ENCODE measurements around the gene PMFBP1. TPM values are rescaled to one million over a fixed set of nuclear protein-coding genes. Genes with fewer than 3 reads are reported as not detected.

The PMFBP1 gene
- total RNA-seq, 1 experiment from 2014 or later, result 2.7 TPM

- H3K4me3 Mint-ChIP-seq, result no peak overlapping the region
- Histone ChIP-seq H2BK5ac (ENCODE audit: insufficient read length, low read length) (no peak overlapping the region), H3K23ac (ENCODE audit: insufficient read length, low read depth, low read length) (no peak overlapping the region), H3K79me2 (ENCODE audit: insufficient read depth, low read length) (no peaks in the 10 kb centered on the region), H4K8ac (replicated peaks; ENCODE audit: insufficient read length, low read depth, low read length) (no peak overlapping the region), H4K20me1 (ENCODE audit: control insufficient read depth, insufficient read depth, insufficient read length) (no peaks in the 10 kb centered on the region), H3K23me2 (ENCODE audit: insufficient read length, low read depth, low read length, poor library complexity, severe bottlenecking) (no peaks in the 10 kb centered on the region), H3K14ac (ENCODE audit: insufficient read depth, low read length) (no peak overlapping the region), H3K4ac (ENCODE audit: low read depth, low read length) (no peak overlapping the region), H3K4me1 (ENCODE audit: insufficient read depth, low read length) (no peaks in the 10 kb centered on the region), H3K18ac (ENCODE audit: insufficient read length, low read depth, low read length) (no peak overlapping the region), H4K5ac (ENCODE audit: insufficient read length, low read depth, low read length) (no peak overlapping the region), H2AFZ (ENCODE audit: low read length) (no peak overlapping the region), H2BK12ac (ENCODE audit: insufficient read length, low read depth, low read length) (no peak overlapping the region), H3K9ac (ENCODE audit: extremely low read depth, insufficient read length, low read length) (no peak overlapping the region), H3K27ac (ENCODE audit: insufficient read length, low read depth, low read length) (no peak overlapping the region), H3K56ac (ENCODE audit: insufficient read length, low read depth, low read length) (no peak overlapping the region), H2BK15ac (ENCODE audit: low read depth, low read length) (no peak overlapping the region), H3K79me1 (ENCODE audit: insufficient read depth, low read depth, low read length, poor library complexity, severe bottlenecking) (no peaks in the 10 kb centered on the region), H4K91ac (ENCODE audit: insufficient read length, low read depth, low read length) (no peak overlapping the region), H3K27me3 (ENCODE audit: insufficient read depth, low read length) (no peaks in the 10 kb centered on the region), H2AK5ac (ENCODE audit: insufficient read length, low read length) (no peak overlapping the region), H3K4me2 (ENCODE audit: insufficient read depth, insufficient read length, low read length) (no peak overlapping the region), H3T11ph (ENCODE audit: low read length) (no peak overlapping the region), H3K9me3 (ENCODE audit: control insufficient read depth, low read depth, low read length) (no peaks in the 10 kb centered on the region), H2BK20ac (ENCODE audit: low read depth, low read length, poor library complexity, severe bottlenecking) (no peak overlapping the region), H2BK120ac (ENCODE audit: low read depth, low read length, poor library complexity, severe bottlenecking) (no peak overlapping the region)
- peaks cover 3% of the 10 kb centered on the region; the same call in 1 of the 2 replicates for H3K27me3 Mint-ChIP-seq (ENCODE audit: low read depth)
- H3K9me3 Mint-ChIP-seq, result no peaks in the 10 kb centered on the region; a peak in 1 of 5 replicates
- H3K4me1 Mint-ChIP-seq, result no peaks in the 10 kb centered on the region
- no peaks in the 10 kb centered on the region for H3K36me3 Mint-ChIP-seq (ENCODE audit: insufficient read depth in 1 of 3, low read depth in 3 of 3)
- TF ChIP-seq CTCF (conservative IDR thresholded peaks at IDR 0.05), result no peak
- DNase-seq, result no peak
- no CpG with 5 or more reads among the region's 1 CpG for WGBS (ENCODE audit: extremely low coverage, insufficient read length, low lambda C conversion rate)
- no peak overlapping the region for H3K27ac Mint-ChIP-seq
These were observed 719 bp downstream of the PMFBP1 start for GRCh38 chr16:72171236-72171635.
